ENCODE data around the gene EMC8.

GRCh38 chr16:85767531-85767930 is 31.8 kb downstream of the EMC8 start:
- no peak for TF ChIP-seq CTCF (conservative IDR thresholded peaks at IDR 0.05; ENCODE audit: low read depth, low read length)
- no peak for TF ChIP-seq EZH2 (IDR thresholded peaks at IDR 0.05; ENCODE audit: borderline replicate concordance, low read depth, low read length, poor library complexity, severe bottlenecking)
